NCI-H2227 (cell line): ENCODE results near the gene ZFHX3.
A peak's percentile ranks its signal among the peaks of the same experiment; 100 is the strongest.

Experiments used
- DNase-seq: peaks from one replicate; lab custom pipeline; 2025; ENCODE audit not compliant: unreplicated experiment; lab: John Stamatoyannopoulos, UW

Gene ZFHX3

DNA sequence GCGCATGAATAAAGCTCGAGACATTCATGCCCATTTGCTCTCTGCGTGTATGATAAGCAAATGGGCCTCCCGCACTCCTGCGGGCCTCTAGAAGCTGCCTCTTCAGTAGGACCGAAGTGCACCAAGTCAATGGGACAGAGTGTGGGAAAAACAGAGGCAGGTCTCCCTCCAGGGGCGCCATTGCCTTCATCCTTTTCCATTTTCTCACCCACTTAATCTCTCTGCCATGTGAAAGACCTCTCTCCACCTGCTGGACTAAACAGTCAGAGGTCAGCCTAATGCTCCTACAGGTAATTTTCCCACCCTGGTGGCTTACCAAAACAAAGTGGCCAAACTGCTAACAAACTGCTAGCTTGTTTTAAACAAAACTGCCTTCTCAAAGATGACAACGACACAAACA, 210.9 kb downstream of the ZFHX3 start:
- no peak for DNase-seq

DNA sequence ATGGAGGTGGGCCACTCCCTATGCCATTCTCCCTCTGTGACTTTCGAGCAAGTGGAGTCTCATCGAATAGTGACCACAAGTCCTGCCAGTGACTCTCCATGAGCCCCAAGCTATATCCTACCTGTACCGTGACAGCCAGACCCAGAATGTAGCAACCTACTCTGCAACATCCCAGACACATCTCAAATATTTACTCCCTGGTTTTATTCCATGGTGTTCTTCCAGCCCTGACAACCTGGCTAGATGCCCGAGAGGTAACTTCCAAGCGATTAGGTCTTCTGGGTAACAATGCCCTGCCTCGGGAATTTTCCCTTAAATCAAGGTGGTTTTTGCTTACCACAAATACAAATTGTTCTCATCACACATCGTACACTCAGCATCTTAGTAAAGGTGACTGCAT, 211.7 kb downstream of the ZFHX3 start:
- no peak for DNase-seq

DNA sequence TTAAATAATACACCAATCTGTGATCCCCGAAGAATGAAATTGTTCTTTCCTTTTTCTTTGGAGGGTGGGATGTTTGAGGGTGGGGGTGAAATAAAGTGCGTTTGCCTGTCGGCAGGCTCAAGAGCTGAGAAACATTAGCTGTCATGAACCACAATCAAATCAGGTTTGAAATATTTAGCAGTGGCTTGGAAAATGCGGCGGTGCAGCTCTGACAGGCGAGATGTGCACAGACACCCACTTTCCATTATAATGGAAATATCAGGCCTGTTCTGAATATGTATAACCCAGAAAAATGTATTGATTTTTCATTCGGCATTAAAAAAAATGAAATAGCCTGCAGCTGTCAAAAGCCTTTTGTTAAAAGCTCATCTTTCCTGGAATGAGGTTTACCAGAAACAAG, 212.8 kb downstream of the ZFHX3 start:
- no peak for DNase-seq

DNA sequence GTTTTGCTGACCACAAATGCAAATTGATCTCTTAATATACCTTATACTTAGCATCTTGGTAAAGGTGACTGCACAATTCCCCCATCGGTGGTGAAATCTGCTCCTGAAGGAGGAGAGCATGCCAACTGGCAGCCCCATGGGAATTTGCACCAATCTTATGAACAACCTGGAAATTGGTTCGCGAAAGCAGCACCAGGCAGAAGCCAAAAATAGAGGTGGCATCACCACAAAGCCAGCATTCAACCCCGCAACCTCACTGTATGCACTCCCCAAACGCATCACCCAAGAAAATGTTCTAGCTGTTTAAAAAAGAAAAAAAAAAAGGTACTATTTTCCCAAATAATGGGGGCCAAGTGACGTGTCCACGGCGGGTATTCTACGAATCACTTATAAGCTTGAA, 213.4 kb downstream of the ZFHX3 start:
- DNase-seq, result no peak

- no peak for DNase-seq
These were observed 214.0 kb downstream of the ZFHX3 start for GRCh38 chr16:72833969-72834368.

DNA sequence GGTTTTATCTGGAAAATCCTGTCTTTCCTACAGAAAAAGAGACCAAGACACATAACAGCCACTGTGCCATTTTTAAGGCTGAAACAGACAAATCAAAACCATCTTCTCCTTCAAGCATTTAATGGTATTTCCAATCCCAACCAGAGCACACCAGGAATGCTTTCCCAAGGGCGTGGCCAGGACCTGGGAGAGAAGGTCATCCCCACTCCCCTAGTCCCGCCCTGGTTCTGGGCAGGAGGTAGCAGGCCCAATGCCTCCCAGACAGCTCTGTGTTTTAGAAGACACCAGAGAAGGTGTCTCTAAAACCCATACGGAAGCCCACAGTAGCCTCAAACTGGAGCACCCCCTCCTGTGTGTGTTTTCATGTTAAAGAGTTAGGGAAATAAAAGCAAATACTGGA, 214.4 kb downstream of the ZFHX3 start:
- DNase-seq, result no peak

DNA sequence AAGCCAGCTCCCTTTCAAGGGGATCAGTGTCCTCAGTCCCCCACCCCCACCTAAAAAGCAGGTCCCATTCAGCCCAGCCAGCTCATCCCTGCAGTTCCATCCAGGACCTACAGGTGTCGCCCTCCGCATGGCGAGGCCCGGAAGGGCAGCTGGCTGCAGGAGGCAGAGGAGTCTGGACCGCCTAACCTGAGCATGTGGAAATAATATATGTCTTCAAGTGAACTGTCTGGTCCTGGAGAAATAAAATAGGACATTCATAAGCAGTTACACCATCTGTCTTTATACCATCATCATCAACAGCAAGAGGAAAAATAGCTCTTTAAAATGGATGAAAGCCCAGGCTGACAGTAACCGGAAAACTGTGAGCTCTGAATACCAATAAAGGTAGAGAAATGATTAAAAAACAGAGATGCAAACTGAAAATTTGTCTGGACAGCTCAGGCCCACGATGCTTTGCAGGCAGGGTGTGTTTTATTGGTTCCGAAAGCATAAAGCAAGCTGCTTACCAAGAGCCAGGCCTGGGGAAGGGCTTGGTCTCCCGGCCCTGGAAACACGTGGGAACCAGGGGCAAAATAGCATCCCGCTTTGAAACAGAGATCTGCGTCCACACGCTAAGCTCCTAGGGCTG, 215.2 kb downstream of the ZFHX3 start:
- peak; percentile 80 for DNase-seq

DNA sequence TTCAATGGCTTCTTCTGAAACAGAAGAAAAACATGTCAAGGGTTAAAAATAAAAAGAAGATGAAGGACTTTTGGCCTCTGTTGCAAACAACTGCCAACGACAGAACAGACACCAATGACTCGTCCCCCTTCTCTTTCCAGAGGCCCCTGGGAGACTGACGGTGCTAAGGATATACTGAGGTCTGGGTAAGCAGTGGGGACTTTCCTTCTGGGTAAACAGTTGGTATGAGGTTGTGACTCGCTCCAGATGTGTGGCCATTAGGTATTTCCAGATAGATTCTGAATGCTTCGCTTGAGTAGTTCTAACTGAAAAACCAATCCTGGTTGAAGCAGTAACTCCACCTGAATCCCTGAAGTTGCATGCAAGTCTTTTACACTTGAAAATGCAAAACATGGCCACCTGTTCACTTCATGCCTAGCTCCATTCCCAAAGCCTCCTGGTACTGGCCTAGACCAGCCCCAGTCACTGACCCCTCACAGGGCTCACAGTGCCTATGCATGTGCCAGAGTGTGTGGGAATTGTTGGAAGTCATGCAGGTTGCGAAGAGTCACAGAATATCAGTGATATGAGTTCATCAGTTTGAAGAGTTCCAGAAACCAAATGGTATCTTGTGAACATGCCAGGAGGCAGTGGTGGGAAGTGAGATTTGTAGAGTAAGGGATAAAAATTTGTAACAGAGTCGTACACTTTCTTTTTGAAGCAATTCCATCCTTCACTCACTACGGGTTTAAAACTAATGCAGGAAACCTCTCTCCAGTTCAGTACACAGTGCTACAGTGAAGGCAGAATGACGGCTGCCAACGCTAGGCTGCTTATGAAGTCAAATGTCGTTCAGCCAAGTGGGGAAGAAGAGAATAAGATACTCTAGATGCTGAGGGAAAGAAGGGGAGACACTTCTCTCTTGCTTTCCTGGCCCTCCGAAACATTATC, 217.8 kb downstream of the ZFHX3 start:
- no peak for DNase-seq

GRCh38 chr16:72827866-72828265, 220.1 kb downstream of the ZFHX3 start:
- DNase-seq, result no peak

DNA sequence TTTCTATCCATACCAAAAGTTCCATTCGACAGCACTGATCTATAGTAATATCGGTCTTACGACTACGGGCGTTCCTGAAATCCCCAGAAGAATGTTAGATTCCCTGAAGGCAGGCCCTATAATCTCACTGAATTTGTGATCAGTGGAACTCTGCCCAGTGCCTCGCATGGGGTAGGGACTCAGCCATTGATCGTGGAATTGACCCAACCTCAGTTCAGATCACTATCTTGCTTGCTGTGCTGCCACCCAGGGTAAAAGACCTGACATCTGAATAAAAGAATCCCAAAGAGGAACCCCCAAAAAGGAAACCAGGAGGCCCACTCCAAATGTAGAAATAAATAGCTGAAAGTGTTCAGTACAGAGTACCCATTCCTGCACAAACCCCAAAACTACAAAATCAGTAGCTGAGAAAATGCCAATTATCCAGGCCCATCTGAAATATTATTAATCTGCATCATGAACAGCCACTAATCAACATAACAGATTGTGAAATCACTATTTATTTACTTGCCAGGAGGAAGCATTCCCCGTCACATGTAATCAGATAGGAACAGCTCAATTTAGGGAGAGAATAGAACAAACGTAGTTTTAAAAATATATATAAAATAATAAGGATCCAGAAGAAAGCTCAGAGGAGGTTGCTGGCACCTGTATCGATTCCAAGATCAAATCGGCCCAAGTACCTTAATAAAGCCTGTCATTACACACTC, 221.9 kb downstream of the ZFHX3 start:
- no peak for DNase-seq

- no peak for DNase-seq
These were observed 223.2 kb downstream of the ZFHX3 start for GRCh38 chr16:72824761-72825160.

- no peak for DNase-seq
These were observed 223.9 kb downstream of the ZFHX3 start for GRCh38 chr16:72824027-72824426.

DNA sequence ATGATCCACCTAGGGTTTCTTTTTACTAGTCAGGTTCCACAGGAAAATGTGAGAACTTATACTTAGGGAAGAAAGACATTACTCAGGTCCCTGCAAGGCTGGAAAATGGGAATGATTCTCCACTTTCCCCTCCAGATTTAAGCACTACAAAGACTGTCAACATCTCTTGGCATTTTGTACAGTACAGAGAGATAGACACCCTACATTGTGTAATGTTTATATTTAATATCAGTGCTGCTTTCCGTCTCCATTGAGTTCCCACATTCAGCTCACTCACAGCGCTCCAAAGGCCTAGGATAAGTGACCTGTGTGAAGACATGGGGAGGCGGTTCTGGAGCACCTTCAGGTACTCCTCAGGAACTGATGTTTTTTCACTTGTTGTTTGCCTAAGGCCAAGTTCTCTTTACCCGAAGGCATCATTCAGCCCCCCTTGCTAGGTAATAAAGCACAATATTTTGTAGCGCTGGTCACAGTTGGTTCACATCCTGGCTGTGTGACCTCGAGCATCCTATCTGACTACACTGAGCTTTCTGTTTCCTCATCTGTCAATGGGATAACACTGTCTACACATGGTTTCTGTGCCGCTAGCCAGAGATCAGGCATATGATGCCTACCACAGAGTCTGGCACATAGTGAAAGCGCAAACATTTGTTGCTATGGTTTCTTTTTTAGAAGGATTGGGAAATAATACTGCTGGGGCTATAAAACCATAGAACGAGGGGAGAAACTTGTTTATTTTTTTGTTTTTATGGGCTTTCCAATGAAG, 226.6 kb downstream of the ZFHX3 start:
- no peak for DNase-seq

GRCh38 chr16:72819345-72819744, 228.6 kb downstream of the ZFHX3 start:
- no peak for DNase-seq

DNA sequence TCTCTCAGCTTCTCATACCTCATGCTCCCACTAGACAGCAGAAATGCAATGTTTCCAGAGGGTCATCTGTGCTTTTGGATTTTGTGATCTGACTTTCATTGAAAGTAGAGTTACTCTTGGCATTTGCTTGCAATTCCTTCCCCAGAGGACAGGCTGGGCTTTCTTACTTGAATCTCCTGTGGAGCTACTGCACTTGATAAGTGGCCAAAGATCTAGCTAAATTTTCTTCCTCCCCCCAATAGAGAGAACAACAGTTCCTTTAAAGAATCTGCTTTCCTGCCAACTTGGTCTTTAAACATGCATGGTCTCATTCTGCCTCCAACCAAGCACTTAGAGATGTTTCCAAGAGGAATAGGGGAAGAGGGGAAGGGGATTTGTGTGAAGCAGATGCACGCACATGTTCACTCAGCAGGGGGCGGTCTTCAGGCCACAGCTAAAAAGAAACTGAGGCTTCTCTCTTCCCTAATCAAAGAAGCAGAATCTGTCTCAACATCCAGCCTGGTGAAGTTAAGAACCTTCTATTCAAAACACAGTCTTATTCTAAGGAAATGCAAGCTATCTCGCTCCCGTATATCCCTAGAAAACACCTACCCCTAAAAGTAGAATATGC, 229.6 kb downstream of the ZFHX3 start:
- no peak for DNase-seq

DNA sequence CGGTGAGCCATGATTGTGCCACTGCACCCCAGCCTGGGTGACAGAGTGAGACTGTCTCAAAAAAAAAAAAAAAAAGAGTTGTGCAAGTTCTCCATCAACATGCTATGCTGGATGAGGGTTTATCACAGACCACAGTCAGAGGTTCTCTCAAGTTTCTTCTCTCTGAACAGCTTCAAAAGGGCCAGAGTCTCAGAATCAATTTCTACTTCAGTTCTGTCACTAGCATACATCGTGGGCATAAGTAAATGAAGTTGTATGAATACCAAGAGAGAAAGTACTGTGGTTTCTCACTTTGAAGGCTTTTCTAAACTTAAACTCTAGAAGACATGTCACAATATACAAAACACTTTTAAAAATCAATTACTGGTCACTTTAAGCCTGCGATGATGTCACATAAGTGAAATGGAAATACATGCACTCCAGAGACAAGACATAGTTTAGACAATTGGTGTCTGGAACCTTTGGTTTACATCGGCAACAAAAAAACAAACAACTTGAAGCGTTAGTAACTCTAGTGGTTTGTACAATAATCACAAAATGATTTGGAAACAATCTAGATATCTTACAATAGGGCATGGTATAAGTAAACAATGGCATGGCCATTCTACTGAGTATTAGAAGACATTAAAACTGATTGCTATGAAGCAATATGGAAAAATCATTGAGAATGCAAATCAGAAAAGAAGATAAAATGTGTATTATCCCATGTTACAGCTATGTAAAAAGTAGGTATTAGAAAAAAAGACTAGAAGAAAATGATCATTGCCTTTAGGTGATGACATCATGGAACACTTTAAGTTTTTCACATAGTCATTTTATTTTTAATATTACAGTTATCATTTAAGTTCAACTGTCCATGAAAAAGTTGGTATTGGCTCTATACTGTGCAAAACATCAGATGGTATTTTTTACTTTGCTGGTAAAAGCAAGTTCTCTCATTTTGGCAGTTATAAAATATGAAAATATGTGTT, 232.3 kb downstream of the ZFHX3 start:
- no peak for DNase-seq

- no peak for DNase-seq
These were observed 233.7 kb downstream of the ZFHX3 start for GRCh38 chr16:72814226-72814625.

GRCh38 chr16:72812672-72813071, 235.3 kb downstream of the ZFHX3 start:
- no peak for DNase-seq

DNA sequence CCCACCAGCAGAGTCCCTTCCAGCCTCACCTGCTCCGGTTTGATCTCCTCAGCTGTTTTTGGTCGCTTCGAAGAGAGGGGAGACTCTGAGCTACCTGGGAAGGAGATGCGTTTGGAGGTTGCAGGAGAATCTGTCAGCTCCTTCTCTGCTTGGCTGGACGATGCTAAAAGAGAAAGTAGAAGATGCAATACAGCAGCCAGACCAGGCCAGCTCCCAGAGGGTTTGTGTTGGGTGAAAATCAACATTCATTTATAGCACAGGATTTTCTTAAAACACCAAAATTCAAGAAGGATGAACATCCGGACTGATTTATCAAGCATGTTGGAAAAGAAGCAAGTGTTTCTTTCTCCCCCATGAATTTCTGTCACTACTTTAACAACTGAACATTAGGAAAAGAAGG, 236.1 kb downstream of the ZFHX3 start:
- no peak for DNase-seq
